ENCODE data around the gene COL4A5. TPM values are rescaled to one million over a fixed set of nuclear protein-coding genes. Genes with fewer than 3 reads are reported as not detected.

The COL4A5 gene
- total and polyA plus RNA-seq, 10 donors = 2.1 to 19.6 (median 8.4) TPM

DNA sequence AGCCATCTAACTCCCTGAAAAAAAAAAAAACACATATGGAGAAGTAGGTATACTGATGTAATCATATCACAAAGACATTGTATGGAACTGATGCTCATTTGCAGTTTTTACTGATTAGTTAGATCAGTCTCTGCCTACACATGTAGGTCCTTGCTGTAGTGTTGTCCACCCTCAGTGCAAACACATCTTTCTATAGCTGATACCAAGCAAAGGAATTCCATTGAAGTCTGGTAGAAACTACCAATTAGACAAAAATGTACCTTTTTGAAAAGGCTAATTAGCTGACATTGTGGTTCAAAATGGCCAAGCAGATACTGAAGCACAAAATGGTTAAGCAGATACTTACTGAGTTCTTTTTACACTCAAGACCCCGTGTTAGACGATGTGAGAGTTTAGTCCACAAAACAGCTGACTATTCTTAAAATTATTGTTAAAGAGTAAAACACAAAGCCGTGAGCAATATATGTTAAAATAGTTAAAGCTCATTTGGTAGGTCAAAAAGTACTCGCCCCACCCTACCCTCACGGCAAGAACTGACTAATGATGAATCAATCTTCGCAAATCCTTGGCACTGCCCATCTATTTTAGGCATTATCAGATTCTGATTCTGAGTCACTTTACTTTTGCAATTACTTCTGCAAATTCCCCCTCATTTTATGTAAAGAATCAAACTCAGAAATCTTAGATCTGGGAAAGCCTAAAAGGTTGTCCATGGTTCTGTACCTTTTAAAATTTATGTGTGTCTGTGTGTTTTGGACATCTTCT lies 41.8 kb upstream of the COL4A5 start:
- Histone ChIP-seq H3K36me3 (no peaks in the 10 kb centered on the region), H3K4me1 (no peaks in the 10 kb centered on the region), H3K9me3 (no peaks in the 10 kb centered on the region), H3K27me3 (replicated peaks in 1 of 7) (no peaks in the 10 kb centered on the region), H3K27ac (no peak overlapping the region), H3K4me3 (no peak overlapping the region)
- TF ChIP-seq, protein P1, sequence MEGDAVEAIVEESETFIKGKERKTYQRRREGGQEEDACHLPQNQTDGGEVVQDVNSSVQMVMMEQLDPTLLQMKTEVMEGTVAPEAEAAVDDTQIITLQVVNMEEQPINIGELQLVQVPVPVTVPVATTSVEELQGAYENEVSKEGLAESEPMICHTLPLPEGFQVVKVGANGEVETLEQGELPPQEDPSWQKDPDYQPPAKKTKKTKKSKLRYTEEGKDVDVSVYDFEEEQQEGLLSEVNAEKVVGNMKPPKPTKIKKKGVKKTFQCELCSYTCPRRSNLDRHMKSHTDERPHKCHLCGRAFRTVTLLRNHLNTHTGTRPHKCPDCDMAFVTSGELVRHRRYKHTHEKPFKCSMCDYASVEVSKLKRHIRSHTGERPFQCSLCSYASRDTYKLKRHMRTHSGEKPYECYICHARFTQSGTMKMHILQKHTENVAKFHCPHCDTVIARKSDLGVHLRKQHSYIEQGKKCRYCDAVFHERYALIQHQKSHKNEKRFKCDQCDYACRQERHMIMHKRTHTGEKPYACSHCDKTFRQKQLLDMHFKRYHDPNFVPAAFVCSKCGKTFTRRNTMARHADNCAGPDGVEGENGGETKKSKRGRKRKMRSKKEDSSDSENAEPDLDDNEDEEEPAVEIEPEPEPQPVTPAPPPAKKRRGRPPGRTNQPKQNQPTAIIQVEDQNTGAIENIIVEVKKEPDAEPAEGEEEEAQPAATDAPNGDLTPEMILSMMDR (IDR thresholded peaks at IDR 0.05 in 8 of 11, conservative IDR thresholded peaks at IDR 0.05 in 3 of 11) = no peak
- TF ChIP-seq POLR2AphosphoS5 (IDR thresholded peaks at IDR 0.05) (no peak), POLR2A (IDR thresholded peaks at IDR 0.05) (no peak)
- intact Hi-C loops (cut with DNase I; ENCODE audit: low total_unique reads) = no loop called here
- DNase-seq = no peak
- 59 to 87% (median 77%) methylated on average over 6 of the region's 6 CpGs for WGBS, 5 donors

DNA sequence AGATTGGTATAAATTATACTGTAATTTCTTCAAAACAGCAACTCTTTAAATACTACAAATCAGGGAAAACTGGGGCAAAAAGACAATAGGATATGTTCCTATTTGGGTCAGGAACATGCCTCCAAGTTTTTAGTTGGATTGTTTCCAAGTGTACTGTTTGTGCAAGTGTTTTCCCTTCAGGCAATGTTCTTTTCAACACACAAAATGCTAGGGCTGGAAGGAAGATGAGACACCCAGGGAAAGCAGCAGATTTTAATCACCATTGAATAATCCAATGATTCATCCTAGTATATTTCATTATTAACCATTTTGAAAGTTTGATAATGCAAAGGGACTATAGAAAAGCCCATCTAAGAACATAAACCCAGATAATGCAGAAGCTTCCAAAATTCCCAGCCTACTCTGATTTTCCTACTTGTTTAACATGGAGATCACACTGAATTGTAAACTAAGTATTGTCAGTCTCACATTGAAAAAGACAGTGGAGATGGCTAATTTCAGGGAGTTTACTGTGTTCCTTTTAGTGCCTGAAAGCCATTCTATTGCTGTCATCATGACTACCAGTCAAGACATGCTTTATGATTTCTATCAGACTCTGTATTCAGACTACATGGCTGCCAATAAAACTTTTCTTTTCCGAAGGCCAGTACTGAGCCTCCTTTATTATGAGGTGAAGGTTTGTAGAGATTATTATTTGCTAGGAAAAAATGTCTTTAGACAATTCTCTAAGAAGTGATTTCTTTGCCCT lies 40.0 kb upstream of the COL4A5 start:
- 64 to 100% (median 89%) methylated on average over 1 of the region's 1 CpG for WGBS, 5 donors

DNA sequence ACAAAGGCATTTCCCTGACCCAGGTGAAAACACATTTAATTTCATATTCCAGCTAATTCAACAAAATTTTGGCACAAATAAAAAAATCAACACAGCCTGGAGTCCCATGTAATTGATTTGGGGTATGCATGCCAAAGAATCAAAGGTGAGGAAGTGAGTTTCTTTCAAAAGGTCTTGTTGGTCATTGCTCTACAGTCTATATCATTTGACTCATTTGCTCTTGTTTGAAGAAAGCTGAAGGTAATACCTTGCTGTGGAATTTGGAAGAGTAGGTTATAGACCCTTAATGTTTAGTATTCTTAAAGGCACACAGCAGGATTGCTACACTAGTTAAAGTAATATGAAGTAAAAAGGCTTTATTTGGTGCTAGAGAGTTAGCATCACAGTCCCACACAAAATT lies 26.9 kb upstream of the COL4A5 start:
- no peaks in the 10 kb centered on the region for H3K4me1 ChIP-seq
- intact Hi-C loops (cut with DNase I; ENCODE audit: low total_unique reads) = no loop called here
- H3K27me3 ChIP-seq (replicated peaks in 1 of 7) = peaks cover 0 to 10% (median 0%) of the 10 kb centered on the region in 7 donors
- TF ChIP-seq POLR2AphosphoS5 (IDR thresholded peaks at IDR 0.05) = no peak
- no peak for TF ChIP-seq POLR2A (IDR thresholded peaks at IDR 0.05)
- TF ChIP-seq, protein P1 (IDR thresholded peaks at IDR 0.05 in 8 of 11, conservative IDR thresholded peaks at IDR 0.05 in 3 of 11) = no peak
- no peak for DNase-seq
- no peaks in the 10 kb centered on the region for H3K9me3 ChIP-seq
- no peak overlapping the region for H3K27ac ChIP-seq
- no peaks in the 10 kb centered on the region for H3K36me3 ChIP-seq
- H3K4me3 ChIP-seq = no peak overlapping the region

More for the DNA sequence above, 40.0 kb upstream of the COL4A5 start:
- no peaks in the 10 kb centered on the region for H3K9me3 ChIP-seq
- TF ChIP-seq, protein P1 (IDR thresholded peaks at IDR 0.05 in 8 of 11, conservative IDR thresholded peaks at IDR 0.05 in 3 of 11) = no peak
- H3K4me1 ChIP-seq = no peaks in the 10 kb centered on the region
- H3K4me3 ChIP-seq = no peak overlapping the region
- H3K36me3 ChIP-seq = no peaks in the 10 kb centered on the region
- no peak overlapping the region for H3K27ac ChIP-seq
- DNase-seq = no peak
- intact Hi-C loops (cut with DNase I; ENCODE audit: low total_unique reads) = no loop called here
- no peaks in the 10 kb centered on the region for H3K27me3 ChIP-seq (replicated peaks in 1 of 7)

DNA sequence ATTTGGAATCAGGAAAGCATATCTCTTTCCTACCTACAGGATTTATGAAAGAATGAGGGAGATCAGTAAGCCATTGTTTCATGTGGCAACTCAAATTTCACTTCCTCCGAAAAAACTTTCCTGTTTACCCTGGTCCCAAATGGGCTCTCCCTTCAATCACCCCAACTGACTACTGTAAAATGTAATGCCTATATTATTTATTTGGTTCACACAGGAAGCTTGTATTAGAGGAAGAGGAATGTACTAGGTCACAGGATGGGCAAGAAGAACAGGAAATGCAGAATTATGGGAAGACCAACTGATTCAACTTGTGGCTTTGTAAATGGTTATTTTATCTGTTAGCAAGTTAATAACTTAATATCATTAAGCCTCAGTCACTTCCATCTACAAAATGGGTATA lies 24.5 kb upstream of the COL4A5 start:
- intact Hi-C loops (cut with DNase I; ENCODE audit: low total_unique reads) = no loop called here

More for the DNA sequence above, 24.5 kb upstream of the COL4A5 start:
- WGBS, 5 donors = 52 to 86% (median 57%) methylated on average over 1 of the region's 1 CpG
- no peaks in the 10 kb centered on the region for H3K9me3 ChIP-seq
- no peak overlapping the region for H3K27ac ChIP-seq
- no peak for DNase-seq
- no peaks in the 10 kb centered on the region for H3K4me1 ChIP-seq
- H3K27me3 ChIP-seq (replicated peaks in 1 of 7) = peaks cover 0 to 9% (median 0%) of the 10 kb centered on the region in 7 donors
- H3K4me3 ChIP-seq = no peak overlapping the region
- TF ChIP-seq, protein P1 (IDR thresholded peaks at IDR 0.05 in 8 of 11, conservative IDR thresholded peaks at IDR 0.05 in 3 of 11) = no peak
- TF ChIP-seq POLR2AphosphoS5 (IDR thresholded peaks at IDR 0.05) = no peak
- no peak for TF ChIP-seq POLR2A (IDR thresholded peaks at IDR 0.05)
- no peaks in the 10 kb centered on the region for H3K36me3 ChIP-seq
